HG02571 (cell line): Measurements from ENCODE around the gene JAG1.
"Not testable (repeated sequence)": the region's sequence is repeated elsewhere in the genome, so short reads cannot be mapped to it uniquely, and the experiment has no call there.

Experiments used
- ATAC-seq: cut with Tn5 transposase; IDR thresholded peaks from one replicate; pipeline ENCODE4 v1.9.1; 2021; ENCODE audit warnings: mild to moderate bottlenecking, moderate library complexity; ENCODE audit not compliant: unreplicated experiment

Gene JAG1

DNA sequence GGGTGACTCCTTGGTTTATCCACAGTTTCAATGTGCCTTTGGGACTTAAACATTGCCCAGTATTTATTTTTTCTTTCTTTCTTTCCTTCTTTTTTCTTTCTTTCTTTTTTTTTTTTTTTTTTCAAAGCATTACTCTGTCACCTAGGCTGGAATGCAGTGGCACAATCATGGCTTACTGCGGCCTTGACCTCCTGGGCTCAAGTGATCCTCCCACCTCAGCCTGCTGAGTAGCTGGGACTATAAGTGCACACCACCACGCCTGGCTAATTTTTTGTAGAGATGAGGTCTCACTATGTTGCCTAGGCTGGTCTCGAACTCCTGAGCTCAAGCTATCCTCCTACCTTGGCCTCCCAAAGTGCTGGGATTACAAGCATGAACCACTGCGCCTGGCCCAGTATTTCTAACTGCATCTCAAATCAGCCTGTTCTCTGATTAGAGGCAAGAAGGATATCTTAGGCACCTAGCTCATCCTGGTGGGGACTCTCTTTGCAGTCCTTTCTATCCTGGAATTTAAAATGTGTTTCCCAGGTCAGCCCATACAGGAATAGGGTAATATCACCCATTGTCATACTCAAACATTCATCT lies 56.2 kb downstream of the JAG1 start:
- ATAC-seq, result not testable (repeated sequence)

DNA sequence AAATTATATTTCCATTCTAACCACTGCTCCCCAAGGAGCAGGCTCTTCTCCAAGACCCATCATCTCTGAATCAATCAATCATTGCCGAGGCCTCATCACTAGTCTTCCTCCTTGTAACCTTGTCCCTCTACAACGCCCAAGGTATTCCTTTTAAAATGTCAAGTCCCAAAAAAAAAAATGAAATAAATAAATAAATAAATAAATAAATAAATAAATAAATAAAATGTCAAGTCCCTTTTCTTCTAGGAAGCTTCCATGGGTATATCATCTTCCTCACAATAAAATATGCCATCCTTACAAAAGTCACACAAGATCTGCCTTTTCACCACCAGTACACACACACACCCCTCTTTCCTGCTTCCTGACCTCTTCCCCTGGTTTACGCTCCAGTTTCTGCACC lies 57.6 kb downstream of the JAG1 start:
- ATAC-seq, result no peak

DNA sequence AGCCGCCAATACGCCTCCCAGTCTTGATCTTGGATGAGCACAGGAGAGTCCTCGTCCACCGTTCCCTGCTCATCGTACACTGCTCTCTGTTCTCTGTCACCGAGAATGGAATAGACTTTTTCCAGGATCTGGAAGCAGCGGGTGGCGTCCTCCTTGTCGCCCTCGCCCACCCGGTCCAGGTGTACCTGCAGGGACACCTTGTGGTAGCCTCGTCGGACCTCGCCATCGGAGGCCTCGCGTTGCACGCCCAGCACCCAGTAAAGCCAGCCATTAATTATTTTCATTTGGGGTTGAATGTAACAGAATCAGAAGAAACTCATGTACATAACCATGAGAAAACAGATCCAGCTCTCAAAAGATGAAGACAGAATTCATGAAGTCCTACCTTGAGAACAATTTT lies 59.9 kb downstream of the JAG1 start:
- no peak for ATAC-seq

DNA sequence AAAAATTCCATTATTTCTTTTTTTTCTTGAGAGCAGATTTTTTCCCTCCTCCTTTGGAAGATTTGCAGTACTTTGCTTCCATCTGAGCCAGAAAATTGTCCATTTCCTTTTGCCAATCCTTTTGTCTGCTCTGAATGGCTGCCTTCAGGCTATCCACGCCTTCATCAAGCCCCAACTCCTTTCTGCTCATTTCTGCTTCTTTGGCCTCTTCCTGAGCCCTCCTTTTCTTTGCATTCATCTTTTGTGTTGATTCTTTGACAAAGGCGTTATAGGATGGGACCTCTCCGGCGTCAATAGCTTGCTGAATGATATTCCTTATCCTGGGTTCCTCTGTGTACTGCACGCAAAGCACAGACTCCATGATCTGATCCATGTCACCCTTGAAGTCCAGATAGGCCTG lies 60.4 kb downstream of the JAG1 start:
- ATAC-seq, result not testable (repeated sequence)

DNA sequence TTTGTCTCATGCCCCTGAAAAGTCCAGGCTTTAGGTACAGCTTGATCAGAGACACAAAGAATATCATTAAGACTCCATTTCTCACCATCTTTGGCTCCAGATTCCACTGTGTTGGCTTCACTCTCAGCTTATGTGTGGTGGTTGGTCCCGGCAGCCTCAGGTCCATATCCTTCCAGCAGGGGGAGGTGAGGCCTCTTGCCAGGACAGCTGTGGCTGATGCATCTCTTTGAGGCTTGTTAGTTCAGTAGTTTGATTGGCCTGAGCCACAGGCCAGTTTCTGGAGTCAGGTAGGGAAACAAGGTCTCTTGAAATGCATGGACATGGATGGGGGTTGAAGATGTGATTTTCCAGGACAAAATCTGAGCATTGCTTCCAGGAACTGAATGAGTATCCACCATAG lies 62.4 kb downstream of the JAG1 start:
- ATAC-seq, result no peak

DNA sequence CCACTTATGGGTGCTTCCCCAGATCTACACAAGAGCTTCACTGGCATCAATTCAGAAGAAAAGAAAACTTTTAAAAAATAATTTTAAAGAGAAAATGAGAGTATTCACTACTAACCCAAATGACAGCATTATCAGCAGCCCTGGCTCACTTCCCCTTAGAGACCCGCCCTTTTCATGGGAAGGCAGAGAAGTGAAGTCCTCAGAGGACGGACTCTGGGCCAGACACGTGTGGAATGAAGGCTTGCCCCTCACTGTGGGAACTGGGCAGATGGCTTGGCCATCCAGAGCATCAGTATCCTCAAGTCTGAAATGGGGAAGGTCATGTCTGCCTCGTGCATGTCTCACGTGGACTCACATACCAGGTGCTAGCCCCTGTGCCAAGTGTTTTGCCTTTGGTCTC lies 63.5 kb downstream of the JAG1 start:
- no peak for ATAC-seq

DNA sequence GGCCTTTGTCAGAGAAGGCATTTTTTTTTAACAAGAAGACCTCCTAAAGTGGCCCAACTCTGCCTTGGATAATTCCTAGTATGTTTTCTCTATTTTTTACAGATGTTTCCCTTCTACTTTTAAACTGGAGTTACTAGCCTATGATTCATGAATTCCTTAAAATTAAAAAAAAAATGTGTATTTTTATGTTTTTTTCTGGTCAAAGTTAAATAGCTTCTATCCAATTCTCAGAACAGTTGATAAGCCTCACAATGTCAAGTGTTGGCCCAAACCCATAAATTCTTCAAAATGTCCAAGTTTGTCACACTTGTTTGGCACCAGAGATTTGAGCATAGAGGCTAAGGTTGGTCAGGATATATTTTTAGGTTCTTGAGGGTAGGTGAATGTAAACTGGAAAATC lies 64.0 kb downstream of the JAG1 start:
- ATAC-seq, result no peak

DNA sequence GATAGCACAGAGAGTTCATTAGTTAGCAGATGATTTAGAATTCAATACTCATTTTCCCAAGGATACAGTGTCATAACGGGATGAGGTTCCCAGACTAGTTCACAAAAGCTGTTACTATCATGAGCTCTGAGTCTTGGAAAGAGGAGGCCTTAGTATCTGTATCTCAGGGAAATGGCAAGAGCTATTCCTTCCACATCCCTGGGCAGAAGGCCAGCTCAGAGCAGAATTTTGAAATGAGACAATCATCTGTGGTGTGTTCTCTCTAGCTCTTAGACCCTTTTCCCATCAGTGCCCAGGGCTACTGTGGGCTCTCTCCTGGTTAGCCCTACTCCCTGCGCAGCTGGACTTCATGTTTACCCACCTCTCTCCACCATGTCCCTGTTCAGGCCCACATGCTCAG lies 64.5 kb downstream of the JAG1 start:
- no peak for ATAC-seq

DNA sequence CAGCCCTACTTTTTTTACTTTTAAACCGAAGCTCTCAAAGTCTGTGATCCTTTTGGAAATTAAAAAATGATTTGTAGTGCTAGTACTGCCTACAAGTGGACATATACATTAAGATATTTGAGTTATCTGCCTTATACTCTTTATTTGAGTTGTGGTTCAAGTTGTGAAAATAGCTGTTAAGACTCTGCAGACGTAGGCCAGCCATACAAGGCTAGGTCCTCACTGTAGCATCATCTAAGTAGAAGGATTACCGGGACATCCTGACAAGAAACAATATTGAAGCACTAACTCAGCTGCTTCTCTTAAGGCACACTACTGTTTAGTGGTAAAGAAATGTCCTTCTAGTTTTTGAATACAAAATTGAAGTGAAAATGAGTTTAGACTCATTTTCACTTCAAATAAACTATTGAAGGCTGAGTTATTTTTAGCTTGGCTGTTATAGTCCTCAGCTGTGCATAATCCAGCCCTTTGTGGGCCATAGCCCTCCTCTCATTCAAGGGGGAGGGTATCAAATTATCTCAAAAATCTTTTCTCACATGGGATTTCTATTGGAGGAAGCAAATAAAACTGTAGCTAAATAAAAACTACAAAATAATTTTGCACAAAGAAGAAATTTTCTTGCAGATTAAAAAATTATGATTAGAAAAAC lies 68.1 kb downstream of the JAG1 start:
- ATAC-seq, result no peak

DNA sequence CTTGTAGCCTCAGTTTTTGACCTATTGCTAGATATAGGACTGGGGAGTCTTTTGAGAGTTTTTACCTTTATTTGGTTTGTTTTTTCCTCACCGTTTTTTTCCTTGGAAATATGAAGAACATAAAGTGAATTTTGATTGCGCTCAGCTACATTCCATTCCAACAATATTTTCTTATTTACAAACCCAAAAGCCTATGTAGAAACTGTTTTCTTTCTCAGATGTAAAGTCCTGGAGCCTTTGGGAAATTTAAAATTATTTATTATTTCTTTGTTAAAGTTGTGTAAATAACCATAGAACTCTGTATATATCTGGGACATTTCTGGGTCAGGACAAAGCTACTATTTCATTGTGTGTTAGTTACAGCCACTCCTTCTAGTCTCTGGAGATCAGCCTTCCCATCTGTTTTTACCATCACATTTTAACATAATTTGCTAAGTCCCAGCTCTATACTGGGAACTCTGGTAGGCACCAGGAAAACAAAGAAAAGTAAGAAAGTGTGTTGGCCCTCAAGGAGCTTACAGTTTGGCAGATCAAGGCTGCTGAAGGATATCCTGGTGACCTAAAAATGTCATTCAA lies 68.8 kb downstream of the JAG1 start:
- ATAC-seq, result no peak

DNA sequence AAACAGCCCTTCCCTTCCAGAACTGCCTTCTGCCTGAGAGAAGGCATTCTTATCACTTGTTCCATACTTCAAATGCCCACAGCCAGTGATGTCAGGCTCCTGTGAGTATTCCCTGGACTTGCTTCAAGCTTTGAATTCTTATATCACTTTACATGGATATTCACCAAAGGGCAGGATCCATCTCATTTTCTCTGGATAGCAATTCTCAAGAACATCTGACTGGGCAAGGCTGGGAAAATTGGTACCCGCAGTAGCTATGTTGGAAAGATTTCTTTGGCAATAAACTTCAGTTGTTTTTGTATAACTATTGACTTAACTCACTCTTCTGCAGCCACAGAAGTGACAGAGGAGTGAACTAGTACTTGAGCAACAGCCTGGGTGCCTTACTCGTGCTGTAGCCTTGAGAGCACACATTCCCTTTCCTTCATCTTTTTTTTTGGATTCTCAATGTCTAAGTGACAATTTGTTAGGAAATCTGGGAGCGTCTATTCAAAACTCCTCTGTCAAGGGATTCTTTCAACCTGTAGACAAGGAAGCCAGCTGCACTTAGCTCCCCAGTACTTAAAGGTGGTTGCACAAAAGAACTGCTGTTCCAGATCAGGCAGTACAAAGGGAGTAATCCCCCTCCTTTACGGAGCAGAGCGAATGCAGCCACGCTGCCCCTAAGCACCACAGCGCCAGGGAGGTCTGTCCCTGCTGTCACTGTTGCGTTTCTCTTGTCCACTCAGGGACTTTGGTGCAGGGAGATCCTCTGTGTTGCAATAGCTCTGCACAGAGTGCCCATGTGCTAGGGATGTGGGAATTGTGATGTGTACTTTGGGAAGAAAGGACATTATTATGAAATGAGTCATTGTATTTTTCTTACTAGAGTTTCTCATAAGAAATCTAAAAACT lies 69.6 kb downstream of the JAG1 start:
- no peak for ATAC-seq

DNA sequence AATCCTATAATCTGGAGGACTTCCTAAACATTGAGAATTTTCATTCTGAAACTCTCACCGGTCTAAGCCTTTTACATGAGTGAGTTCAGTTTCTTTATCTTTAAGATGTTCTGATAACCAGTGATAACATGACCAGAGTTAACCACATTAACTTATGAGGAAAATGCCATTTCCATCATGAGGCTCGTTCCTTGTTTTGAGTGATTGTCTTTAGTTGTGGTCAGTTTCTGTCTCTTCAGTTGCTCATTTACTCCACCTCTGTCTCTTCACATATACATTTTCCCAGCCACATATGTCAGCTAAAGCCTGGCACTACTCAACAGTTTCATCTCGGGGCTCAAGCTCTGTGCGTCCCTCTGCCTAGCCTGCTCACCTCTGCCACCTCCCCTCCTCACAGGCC lies 70.4 kb downstream of the JAG1 start:
- no peak for ATAC-seq

DNA sequence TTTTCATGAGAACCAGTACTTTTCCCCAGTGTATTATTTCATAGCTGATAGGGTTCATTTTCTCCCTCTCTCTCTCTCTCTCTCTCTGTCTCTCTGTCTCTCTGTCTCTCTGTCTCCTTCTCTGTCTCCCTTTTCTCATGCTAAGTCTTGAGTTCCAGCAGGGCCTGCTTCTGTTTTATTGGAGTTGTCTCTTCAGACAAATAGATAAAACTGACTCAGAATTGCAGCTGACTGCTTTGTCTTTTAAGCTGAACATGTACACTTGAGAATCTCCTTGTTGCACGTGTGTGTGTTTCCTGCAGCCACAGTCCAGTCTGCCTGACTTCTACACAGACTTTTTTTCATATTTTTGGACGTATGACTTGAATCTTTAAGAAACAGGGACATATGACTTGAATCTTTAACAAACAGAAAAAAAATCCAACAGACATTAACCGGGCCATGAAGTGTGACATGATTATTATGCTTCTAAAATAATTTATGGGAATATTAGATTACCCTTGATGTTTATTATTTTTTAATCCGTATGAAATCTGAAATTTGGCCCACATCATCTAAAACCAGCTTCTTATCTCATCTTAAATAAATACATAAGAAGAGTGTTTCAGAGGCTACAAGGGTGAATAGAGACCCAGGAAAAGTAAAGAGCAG lies 71.5 kb downstream of the JAG1 start:
- no peak for ATAC-seq

DNA sequence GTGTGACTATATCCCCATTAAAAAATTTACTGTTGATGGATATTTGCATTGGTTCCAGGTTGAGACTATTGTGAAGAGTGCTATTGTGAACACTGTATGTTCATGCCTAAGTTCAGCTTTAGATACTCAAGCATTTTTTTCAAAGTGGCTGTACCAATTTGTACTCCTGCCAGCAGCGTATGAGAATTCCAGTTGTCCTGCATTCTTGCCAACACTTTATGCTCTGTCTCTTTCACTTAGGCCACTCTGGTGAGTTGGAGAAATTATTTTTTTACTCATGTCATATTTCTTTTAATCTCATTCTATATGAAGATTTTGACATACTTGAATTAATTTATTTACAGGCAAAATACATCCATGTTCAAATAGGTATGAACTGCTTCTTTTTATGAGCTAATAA lies 76.2 kb downstream of the JAG1 start:
- no peak for ATAC-seq

DNA sequence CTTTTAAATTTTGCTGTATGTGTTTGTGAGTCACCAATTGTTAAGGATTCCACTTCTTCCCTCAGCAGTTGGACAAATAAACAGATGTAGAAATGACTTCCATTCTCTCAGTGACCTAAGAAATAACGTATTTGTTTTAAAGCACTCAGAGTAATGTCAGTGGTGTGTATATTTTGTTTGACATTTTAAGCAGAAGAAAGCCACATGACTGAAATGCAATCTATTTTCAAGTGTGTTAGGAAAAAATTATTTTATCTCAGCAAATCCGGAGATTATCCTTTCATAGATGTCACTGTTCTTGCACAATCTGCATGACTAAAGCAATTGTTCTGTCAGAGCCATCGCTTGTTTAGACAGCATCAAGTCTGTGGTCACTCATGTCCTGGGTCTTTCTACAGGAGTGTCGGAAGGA lies 77.1 kb downstream of the JAG1 start:
- no peak for ATAC-seq

DNA sequence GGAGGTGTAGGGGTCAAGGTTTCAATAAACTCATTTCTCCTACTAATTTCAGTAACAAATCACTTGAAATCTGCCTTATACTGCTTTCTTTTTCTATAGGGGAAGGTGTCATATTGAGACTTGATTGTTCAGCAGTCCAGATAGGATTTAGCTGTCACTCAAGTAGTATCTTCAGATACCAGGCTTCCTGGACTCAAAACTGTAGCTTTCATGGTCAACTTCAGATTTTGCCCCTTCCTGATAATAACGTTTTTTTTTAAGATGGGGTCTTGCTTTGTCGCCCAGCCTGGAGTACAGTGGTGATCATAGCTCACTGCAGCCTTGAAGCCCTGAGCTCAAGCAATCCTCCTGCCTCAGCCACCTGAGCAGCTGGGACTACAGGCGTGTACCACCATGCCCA lies 77.8 kb downstream of the JAG1 start:
- ATAC-seq, result no peak

DNA sequence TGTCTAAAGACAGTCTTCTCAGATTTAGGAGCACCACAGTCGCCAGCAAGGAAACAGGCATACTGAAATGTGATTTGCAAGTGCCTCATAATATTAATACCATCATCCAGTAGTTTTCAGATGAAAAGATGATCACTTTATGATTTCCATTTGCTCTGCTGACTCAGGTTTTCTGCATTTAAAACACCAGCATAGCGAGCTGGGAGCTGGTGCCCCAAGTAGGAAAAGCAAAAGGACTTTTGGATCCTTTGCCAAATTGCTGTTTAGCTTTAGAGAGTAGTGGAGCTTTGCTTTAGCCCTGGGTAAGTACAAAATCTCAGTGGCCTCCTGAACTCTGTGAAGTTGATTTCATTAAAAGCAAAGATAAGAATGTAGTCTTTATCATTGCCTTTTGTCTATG lies 78.5 kb downstream of the JAG1 start:
- no peak for ATAC-seq

DNA sequence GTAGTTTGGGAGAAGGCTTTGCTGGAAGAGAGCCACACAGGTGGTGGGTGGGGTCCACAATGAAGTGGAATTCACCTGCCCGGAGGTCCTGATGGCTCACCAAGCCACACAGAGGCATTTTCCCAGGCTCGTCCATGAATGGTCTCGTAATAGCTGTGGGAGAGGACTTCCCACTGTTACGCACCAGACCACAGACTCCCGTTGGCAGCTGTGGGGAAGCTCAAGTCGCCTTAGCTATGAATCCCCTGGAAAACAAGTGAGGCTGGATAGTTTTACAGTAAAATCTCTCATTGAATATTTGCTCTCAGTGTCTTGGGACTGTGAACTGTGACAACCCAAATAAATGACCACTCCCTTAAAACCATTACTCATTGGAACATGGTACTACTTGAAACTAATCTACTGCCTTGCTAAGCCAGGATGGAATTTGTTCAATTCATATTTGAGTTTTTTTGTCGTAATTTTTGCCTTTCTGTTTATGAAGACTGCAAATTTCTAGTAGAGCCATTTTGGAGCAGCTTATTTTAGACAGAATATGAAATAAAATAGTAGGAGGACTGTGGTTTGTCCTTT lies 79.4 kb downstream of the JAG1 start:
- no peak for ATAC-seq

DNA sequence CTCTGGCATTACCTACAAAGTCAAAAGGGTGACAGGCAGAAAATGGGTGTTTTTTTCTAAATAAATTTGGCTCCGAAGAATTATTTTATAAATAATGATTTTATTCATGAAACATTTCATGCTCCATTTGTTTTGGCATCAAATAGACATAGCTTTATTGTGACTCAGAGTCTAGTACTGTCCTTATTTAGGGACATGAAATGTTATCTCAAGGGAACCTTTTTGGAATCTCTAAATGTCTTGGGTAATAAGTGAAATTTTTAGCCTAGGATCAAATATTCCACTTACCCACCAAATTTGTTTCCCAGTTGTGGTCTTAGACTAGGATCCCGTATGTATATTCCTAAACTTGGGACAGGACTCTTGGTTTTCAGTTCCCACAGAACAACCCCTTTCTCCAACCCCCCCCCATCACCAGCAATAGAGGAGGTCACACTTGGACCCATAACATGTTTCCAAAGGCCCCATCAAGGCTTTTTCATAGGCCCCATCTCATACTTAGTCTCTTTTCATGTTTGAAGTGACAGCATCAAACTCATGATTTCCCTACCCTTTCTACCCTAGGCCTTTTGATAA lies 81.8 kb downstream of the JAG1 start:
- no peak for ATAC-seq

DNA sequence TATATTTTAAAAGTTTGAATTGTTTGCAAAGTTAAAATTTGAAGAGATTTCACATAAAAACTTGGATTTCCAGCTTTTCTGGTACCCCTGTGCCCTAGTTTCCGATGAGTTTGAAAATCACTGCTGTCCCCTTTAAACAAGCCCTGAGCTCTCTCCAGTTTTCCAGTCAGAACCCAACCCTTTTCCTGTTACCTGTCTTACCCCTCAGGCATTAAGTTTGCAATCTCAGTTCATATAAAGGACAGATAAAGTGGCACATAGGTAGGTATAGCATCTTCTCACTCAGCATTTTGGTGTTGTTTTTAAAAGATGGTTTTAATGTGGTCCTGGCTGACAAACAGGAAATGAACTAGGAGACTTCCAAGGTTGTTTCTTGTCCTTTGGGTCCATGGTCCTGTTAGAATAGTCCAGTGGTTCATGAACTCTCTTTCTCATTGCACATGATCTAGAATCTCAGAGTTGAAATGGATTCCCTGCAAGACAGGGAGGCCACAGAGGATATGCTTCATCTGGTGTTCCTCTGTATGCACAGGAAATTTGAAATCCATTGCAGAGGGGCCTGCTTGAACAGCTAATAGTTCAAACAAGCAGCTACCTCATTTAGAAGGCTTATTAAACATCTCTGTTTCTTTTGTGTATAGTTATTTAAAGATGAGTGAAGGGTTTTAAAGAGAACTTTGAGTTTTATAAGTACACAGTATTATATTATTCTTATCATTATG lies 82.7 kb downstream of the JAG1 start:
- no peak for ATAC-seq
